GM21529 (cell line): ENCODE measurements around the gene IFIT2.
"Not testable (repeated sequence)": the region's sequence is repeated elsewhere in the genome, so short reads cannot be mapped to it uniquely, and the experiment has no call there.

ENCODE experiments used
- ATAC-seq: cut with Tn5 transposase; IDR thresholded peaks from one replicate; pipeline ENCODE4 v1.9.1; 2021; ENCODE audit not compliant: unreplicated experiment

IFIT2 gene

DNA sequence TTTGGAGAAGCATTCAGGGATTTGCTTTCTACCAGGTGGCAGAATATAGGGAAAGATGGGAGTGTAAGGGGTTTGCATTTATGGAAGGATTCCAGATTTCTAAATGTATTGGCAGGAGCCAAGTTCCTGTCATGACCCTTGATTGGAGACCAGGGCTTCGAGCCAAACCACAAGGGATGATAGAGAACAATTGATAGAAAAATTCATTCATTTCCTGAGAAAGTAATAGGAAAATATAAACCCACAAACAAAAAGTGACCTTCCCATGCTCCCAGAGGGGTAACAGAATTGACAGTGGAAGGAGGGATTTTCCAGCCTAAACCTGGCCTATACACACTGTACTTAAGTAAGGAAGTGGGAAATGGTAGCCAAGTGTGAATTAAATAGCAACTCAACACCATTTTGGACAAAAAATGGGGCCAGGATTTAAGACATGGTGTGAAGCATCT lies 22.4 kb upstream of the IFIT2 start:
- no peak for ATAC-seq

DNA sequence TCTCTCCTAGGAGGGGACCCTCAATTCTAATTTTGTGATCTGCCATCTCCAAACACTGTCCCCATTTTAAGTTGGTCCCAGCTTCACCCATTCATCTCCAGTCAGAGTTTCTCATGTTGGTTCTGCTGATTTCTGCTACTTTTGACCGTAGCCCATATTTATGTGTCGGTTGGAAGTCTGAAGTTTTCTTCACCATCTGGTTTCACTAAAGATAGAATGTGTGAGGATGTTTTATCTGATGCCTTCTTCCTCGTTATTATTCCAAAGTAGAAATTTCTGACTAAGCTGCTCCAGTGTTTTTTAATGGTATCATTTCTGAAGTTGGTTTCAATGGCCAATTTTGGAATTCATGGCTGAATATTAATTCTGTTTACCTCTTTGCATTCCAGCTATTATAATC lies 21.3 kb upstream of the IFIT2 start:
- no peak for ATAC-seq

DNA sequence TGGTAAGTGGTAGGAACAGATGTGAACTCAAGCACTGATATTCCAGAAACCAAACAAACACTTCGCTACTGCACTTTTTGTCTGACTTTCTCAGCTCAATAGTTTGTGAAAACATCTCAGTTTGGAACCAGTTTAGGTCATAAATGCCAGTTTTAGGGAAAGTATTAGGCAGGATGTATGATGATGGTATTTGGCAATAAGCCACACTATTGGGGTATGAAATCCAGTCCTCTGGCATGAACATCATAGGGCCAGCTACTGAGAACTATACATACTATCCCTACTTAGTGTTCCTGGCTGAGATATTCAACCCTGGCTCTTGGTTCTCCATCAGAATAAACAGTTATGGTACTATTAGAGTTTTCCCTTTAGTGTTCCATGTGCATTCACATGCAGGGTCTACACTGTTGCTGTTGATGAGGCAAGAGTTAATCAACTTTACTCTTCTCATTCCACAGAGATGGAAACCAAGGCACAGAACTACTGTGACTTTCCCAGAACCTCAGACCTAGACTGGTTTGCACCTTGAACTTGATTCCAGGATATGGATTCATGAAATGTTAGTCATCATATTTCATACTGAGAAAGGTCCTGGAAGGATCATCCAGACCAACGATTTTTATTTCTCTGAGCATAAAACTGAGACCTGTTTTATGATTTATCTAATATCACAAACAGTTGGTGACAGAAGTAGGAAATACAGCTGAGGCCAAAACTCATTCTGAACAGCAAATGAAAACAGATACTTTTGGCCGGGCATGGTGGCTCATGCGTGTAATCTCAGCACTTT lies 20.0 kb upstream of the IFIT2 start:
- ATAC-seq, result no peak

DNA sequence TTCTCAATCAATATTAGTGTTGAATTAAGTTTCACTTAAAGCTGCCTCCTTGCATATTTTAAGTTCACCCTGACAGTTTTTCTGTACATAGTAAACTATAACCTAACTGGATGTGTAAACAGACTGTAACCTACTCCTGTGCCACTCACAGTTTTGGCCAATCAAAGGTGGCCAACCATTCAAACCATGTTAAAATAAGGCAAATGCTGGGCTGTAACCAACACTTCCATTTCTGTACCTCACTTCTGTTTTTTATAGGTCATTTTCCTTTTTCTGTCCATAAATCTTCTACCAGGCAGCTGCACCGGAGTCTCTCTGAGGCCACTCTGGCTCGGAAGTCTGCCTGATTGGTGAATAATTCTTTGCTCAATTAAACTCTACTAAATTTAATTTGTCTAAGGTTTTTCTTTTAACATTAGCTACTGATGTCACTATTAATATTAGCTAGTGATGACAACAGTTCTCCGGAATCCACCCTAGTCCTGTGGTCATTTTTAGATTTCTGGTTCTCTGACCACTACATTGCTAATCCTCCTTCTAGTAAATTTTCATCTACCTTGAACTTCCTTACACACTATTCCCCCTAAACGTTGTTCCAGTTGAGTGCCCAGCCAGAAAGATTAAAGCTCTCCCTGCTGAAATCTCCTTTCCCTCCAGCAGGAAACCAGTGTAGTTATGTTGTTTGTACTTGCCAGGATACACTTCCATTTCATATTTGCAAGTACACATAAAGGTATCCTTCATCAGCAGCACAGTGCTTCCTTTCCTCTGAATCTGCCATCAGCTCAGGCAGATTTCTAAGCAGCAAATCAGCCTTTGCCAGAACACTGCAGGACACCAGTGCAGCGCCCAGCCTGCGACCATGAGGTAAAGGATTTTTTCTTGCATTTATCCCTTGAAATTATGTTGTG lies 18.6 kb upstream of the IFIT2 start:
- ATAC-seq, result no peak

DNA sequence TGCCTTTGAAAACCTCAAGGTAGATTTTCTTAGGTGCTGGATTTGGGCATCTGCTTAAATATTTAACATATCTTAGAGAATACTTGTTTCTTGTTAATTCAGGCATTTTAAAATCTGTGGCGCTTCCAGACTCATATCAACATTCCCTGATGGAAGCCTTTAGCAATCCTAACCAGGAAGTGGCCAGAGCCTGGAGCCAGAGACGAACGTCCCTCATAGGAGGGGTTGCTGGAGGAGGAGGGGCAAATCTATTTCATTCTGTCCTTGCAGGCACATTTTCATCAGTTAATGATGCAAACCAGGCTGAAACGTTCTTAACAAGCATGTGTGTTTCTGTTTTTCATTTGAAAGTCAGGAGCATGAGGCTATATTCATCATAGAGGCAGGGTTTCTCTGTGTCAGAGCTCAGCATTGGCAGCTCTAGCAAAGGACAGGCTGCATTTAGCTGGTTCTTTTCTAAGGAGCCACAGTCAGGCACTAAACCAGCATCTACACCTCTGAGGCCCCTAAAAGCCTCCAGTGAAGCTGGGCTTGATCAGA lies 17.8 kb upstream of the IFIT2 start:
- no peak for ATAC-seq

DNA sequence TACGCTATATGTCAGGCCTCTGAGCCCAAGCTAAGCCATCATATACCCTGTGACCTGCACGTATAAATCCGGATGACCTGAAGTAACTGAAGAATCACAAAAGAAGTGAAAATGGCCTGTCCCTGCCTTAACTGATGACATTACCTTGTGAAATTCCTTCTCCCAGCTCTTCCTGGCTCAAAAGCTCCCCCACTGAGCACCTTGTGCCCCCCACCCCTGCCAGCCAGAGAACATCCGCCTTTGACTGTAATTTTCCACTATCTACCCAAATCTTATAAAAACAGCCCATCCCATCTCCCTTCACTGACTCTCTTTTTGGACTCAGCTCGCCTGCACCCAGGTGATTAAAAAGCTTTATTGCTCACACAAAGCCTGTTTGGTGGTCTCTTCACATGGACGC lies 17.1 kb upstream of the IFIT2 start:
- not testable (repeated sequence) for ATAC-seq

DNA sequence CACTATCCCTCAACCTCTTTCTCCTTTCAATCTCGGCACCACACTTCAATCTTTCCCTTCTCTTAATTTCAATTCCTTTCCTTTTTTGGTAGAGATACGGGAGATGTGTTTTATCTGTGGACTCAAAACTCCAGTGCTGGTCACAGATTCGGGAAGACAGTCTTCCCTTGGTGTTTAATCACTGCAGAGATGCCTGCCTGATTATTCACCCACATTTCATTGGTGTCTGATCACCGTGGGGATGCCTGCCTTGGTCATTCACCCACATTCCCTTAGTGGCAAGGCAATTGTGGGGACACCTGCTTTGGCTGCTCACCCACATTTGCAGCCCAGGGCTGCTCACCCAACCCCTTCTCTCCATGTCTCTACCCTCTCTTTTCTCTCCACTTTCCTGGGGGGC lies 16.5 kb upstream of the IFIT2 start:
- ATAC-seq, result not testable (repeated sequence)

DNA sequence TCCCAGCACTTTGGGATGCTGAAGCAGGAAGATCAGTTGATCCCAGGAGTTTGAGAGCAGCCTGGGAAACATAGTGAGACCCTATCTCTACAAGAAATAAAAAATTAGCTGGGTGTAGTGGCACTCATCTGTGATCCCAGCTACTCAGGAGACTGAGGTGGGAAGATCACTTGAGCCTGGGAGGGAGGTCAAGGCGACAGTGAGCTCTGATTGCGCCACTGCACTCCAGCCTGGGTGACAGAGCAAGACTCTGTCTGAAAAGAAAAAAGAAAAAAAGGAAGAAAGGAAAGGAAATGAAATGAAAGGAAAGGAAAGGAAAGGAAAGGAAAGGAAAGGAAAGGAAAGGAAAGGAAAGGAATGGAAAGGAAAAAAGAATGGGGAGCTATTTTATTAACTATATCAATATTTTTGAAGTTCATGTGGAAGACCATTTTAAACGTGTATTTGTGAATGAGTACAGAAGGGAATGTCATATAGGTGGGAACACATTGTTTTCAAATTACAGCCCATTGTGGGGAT lies 7.1 kb upstream of the IFIT2 start:
- no peak for ATAC-seq

DNA sequence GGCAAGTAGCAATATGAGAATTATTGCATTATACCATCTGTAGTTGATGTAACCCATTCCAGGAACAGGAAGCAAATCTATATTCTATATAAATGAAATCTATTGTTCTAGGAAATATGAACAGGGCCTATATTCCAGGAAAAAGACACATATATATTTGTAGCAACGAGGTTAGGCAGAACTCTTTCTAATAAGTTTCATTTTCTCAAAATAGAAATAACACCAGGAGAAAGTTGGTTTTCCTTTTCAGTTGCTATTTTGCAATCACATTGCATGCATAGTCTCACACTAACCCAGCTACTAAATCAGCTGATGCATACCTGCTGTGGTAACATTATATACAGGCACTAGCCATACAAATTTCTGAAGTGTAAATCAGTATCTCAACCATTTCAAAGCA lies 6.2 kb upstream of the IFIT2 start:
- ATAC-seq, result peak; percentile 49

DNA sequence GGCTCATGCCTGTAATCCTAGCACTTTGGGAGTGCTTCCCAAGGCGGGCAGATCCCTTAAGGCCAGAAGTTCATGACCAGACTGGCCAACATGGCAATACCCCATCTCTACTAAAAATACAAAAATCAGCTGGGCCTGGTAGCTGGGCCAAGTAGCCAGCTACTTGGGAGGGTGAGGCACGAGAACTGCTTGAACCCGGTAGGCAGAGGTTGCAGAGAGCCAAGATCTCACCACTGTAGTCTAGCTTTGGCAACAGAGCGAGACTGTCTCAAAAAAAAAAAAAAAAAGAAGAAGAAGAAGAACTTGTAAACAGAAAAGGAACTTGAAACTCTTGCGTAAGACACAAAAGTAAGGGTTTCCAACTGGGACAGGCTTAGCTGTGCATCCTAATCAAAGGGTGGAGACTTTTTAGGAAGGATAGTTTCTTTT lies 5.6 kb upstream of the IFIT2 start:
- ATAC-seq, result peak; percentile 41

DNA sequence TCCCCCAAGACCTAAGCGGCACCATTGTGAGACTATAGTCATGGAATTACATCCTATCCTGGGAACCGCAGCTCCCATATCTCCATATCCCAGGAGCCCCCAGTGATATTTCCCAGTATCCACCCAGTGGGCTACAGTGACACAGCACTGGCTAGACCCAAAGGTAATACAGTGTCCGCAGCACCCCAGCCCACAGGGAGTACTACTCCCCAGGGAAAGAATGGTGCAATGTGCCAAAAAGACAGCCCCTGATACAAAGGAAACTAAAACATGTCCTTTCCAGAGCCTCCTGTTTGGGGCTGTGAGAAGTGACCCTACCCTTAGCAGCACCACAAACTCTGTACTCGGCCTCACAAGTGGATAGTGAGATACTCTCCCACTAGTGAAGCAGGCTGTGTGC lies 4.5 kb upstream of the IFIT2 start:
- ATAC-seq, result no peak

DNA sequence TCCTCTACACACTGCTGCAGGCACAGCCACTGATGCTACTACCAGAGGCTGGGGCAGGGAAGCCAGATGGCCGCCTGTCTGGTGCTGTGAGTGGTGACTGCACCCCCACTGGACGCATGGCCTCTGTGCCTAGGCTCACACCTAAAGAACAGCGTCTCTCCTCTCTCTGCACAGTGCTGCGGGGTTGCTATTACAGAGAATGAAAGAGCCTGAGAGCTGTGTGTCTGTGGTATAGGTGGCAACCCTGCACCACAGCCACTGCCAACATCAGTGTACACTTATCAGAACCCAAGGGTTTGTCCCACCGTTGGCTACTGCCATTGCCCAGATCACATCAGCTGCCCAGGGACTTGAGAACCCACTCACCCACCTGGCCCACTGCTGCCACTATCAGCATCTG lies 4.1 kb upstream of the IFIT2 start:
- ATAC-seq, result no peak

DNA sequence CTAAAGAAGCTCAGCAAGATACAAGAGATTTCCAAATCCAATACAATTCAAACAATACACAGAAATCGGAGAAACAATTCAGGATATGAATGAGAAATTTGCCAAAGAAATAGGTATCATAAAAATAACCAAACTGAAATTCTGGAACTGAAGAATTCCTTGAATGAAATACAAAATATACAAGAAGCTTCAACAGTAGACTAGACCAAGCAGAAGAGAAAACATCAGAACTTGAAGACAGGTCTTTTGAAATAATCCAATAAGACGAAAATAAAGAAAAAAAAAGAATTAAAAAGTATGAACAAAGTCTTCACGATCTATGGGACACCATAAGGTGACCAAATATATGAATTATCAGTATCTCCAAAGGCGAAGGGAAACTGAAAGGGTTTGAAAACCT lies 2.8 kb upstream of the IFIT2 start:
- ATAC-seq, result no peak

DNA sequence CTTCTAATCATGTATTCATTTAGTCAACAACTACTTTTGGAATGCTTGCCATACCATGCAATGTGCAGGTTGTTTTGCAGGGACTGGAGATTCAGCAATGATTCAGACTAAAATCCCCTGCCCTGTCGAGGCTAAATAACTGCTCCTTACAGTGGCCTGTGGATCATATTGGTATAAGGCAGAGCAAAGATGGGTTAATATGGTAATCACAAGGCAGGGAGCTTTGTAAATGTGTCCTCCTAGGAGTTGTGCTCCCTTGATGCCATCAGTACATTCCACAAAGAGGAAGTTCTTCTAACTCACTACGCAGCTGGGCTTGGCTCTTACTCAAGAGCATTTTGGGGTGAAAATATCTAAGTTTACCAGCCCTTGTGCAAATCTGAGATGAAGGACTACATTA lies 614 bp upstream of the IFIT2 start:
- peak; percentile 28 for ATAC-seq

DNA sequence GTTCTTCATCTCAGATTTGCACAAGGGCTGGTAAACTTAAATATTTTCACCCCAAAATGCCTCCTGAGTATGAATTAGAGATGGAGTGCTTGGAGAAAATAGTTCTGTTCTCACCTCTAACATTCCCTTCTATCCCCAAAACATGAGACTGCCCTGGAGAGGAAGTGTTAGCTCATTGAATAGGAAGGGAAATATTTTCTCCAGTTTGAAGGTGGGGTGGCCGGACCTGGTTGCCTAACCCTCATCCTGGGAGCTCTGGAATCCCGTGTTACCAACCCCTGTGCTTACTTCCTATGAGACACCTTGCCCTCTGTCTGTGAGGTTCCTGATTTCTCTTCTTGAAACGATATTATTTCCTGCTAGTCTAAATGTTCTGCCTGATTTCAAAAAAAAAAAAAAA lies 779 bp downstream of the IFIT2 start:
- no peak for ATAC-seq

DNA sequence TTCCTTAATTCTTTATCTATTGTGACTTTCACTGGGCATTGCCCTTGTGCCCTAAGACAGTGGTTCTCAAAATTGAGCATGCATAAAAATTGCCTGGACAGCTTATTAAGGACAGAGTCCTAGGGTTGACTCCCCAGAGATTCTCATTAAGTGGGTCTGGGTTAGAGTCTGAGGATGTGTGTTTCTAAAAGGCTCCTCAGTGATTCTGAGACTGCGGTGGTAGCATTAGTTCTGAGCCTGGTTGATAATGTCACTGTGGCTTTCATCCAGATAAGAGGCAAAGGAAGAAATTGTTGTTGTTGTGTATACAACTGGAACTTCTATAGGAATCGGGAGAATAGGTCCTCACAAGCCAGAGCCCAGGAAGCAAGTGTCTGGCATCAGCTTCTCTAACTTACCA lies 1.3 kb downstream of the IFIT2 start:
- ATAC-seq, result no peak

DNA sequence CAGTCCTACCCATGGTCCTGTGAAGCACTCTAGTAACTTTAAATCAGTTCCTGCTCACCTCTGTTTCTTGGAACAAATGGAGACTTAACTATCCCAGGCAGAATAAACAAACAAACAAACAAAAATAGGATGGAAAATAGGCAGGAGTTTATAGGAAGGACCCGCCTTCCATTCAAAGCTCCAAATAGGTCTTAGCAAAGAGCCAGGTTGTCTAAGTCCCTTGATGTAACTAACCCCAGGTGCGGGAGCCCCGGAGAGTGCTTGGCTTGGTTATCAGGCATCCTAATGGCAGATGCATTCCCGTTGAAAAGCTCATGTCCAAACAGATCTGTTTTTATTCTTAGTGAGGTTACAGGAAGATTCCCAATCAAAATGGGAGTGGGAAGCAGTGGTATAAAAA lies 2.2 kb downstream of the IFIT2 start:
- no peak for ATAC-seq

DNA sequence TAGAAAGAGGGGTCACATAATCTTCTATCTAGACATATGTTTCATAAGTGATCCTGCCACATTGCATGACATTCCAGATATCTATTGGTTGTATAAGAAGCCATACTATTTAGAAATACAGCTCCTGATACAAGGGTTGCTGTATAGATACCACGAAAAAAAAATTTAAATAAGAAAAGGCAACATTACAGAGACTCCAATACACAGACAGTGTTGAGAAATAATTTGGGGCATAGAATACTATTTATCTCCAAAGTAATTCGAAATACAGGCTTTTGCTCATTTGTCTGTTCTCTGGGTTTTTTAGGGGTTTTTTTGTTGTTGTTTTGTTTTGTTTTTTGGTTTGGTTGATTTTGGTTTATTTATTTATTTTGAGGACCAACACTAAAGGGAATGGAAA lies 2.6 kb downstream of the IFIT2 start:
- ATAC-seq, result no peak

DNA sequence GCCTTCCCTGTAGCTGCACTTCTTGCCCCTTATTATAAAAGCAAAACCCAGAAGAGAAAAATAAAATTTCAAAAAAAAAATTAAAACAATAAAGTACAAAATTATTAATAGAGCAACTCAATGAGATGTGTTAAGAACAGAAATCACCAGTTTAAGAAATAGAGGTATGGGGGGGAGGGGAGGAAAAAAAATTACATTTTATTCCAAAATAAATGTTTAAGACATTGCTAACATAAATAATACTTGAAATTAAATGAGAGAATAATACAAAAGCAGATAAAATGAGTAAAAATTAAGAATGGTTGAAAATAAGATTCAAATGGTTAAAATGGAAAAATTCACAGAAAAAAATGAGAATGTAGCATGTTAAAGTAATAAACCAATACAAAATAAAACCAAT lies 3.1 kb downstream of the IFIT2 start:
- no peak for ATAC-seq

DNA sequence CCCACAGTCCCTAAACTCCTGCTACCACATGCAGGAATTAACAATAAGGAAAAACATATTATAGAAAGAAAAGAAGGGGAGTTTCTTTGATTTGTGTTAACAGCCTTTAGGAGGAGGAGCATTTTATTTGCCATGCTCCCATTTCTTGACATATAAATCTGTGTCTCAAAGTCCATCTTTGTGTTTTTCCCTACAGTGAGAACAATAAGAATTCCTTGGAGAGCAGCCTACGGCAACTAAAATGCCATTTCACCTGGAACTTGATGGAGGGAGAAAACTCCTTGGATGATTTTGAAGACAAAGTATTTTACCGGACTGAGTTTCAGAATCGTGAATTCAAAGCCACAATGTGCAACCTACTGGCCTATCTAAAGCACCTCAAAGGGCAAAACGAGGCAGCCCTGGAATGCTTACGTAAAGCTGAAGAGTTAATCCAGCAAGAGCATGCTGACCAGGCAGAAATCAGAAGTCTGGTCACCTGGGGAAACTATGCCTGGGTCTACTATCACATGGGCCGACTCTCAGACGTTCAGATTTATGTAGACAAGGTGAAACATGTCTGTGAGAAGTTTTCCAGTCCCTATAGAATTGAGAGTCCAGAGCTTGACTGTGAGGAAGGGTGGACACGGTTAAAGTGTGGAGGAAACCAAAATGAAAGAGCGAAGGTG lies 4.1 kb downstream of the IFIT2 start:
- no peak for ATAC-seq
